ENCODE results near the gene HDX. TPM values are rescaled to one million over a fixed set of nuclear protein-coding genes. Genes with fewer than 3 reads are reported as not detected.
A peak's percentile ranks its signal among the peaks of the same experiment; 100 is the strongest.
"Not testable (repeated sequence)": the region's sequence is repeated elsewhere in the genome, so short reads cannot be mapped to it uniquely, and the experiment has no call there.

HDX gene
- 3.5 and 9.0 TPM in 2 replicates for total RNA-seq (2014; rRNA removed; shearing (Covaris generic))

DNA sequence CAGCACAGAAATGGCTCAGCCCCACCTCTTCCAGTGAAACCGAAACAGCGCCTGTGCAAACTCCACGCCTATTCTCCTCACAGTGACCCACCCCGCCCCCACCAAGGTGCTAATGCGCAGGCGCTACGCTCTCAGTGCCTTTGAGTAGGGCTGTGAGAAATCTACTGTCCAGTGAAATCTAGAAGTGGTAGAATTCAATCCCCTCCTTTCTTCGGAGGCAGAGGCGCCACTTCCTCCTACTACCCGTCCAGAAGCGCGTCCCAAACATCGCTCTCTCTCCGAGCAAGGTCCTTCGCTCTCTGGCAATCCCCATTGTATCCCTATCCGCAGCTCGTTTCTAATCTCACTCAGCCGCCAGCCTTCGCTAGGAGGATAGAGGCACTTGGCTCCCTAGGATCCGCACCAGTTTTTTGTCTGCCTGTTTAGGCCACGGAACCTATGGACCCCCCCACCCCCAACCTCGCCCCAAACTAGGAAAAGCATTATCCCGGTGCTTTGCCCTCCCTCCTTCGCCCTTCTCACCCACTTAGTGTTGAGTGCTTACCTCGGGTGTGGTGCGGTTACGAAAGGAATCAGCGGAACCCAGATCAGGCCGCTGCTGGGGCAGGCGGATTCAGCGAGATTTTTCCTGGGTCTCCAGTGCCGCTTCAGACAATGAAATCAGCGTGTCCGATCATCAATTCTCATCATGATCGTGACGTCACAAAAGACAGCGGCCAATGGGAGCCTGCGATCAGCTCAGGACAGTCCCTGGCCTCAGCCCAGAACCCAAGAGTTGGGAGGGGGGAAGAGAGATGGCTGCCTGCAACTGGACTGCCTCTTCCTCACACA is at the start of gene HDX:
Gene HDX (minus strand): TSS at position 656 of the 831 bp plus-strand sequence. CDS start 27,056 bp downstream, outside the sequence.
- DNase-seq (ENCODE audit: low spot score) = peak; percentile 80

DNA sequence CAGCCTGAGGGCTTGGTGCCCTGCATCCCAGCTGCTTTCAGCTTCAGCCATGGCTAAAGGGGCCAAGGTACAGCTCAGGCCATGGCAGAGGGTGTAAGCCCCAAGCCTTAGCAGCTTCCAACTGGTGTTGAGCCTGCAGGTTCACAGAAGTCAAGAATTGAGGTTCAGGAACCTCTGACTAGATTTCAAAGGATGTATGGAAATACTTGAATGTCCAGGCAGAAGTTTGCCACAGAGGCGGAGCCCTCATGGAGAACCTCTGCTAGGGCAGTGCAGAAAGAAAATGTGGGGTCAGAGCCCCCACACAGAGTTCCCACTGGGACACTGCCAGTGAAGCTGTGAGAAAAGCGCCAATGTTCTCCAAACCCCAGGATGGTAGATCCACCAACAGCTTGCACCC is 39.1 kb upstream of the HDX start:
- DNase-seq (ENCODE audit: low spot score) = not testable (repeated sequence)

- DNase-seq (ENCODE audit: low spot score) = not testable (repeated sequence)
These were observed 35.4 kb upstream of the HDX start for GRCh38 chrX:84537627-84538026.

DNA sequence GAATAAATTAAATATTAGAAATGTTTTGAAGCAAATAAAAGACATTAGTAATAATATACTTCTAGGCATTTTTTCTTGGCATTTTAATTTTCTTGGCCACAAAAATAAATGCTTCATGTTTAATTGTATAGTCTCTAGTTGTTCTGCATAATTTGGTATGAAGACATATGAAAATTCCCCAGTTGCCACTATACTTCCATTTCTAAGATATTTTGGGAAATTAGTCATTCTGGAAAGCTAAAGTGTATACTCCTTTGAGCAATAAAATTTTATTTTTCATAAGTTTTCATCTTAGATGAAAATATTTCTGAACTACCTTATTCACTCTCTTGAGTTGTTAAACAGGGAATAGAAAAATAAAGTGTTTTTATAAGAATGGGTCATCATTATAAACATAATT is 13.8 kb downstream of the HDX start:
- no peak for DNase-seq (ENCODE audit: low spot score)

DNA sequence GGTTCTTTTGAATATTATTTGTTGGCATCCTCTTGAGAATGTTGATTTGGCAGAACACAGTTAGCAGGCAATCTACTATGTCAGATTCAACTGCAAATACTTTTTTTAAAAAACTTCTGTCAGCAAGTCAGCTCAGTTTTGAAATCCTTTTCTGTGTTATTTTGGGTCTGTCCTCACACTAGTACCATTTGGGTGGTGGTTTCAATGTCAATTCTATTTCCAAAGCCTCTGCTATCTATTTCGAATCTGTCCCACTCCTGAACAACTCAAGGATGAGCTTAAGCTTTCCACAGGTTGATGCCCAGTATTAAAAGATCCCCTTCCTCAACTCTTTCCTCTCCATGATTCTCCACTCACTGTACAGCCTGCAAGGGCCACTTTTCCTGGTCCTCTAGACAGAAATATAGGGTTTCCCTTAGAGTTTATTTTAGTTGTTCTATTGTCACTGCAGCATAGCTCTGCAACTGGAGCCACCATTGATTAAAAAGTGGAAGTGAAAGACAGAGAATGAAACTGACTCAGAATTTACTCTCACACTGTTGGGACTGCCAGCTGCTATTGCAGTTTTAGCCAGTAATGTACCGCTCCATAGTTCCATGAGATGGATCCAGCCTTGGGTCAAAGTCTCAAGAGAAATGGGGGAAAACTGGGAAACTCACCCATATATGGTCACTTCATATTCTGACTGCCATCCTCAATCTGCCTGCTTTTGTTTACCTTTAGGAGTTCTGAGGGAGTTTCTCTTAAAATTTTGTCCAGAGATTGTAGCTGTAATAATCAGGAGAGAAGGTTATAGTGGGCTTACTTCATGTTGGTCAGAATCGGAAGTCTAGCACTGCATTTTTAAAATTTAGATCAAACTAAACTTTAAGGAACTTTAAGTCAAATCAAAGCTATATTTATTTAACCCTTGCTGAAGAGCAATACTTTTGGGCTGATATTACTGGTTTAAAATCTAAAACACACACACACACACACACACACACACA is 14.6 kb downstream of the HDX start:
- no peak for DNase-seq (ENCODE audit: low spot score)

GRCh38 chrX:84479086-84479485 is 23.2 kb downstream of the HDX start:
- no peak for DNase-seq (ENCODE audit: low spot score)

DNA sequence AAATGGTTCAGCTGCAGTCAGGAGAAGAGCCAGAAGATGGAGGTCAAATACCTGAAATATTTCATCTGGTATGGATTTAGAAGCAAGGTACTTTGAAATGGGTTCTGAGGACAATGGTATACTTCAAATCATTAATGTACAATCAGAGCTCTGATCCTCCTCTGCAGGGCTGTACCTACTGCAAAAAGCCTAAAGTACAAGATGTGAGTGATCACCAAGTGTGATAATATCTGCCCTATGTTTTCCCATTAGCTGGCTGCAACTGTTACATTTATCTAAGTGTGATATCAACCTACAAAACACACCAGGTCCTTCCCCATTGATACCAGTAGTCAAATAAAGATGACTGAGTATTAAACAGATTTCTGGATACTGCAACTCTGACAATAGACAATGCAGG is 25.1 kb downstream of the HDX start:
- DNase-seq (ENCODE audit: low spot score) = no peak

DNA sequence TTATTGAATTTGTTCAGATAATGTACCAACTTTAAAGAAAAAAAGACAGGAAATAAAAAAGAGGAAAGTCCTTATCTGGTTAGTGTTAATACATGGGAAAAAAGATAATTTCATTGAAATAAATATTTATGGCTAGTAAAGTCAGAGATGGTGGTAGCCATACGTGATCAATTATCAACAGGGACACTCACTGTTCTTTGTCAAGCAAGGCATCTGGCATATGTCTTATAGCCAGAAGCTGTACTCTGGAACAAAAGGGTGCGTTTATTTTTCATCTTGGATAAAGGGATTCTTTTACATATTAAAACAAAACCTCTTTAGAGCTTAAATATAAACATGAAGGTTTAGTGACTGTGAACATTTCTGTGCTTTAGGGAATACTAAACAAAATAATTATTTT is 26.7 kb downstream of the HDX start:
- DNase-seq (ENCODE audit: low spot score) = no peak

DNA sequence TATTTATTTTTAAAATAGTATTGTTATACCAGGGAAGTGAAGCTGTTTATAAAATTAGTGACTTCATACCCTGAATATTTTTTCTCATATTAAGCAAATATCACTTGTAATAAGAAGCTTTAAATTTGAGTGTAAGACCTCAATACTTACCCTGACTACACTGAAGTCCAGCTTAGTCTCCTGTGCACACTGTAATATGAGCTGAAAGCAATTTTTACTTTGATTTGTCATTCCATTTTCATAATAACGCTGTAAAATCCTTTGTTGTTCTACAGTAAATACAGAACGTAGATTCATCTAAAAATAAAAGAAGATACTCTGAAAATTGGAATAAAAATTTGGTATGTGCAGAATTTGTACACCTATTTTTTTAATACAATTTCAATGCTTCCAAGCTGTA is 27.2 kb downstream of the HDX start:
- no peak for DNase-seq (ENCODE audit: low spot score)

DNA sequence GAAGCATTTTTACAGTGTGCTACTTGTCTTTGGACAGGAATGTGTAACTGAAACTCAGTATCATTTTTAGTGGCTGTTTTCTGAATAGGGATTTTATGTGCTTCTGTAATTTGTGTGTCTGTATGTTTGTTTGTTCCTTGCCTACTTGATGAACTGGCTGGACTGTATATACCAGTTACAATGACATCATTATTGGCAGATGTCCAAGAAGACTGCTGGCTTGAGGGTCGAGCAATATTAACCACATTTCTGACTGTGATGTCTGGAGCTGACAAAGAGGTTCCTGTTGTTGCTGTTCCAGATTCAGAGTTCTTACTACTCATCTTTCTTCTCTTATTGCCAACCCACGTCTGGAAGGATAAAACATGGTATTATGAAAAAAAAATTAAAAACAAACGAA is 33.0 kb downstream of the HDX start:
- peak; percentile 11 for DNase-seq (ENCODE audit: low spot score)

DNA sequence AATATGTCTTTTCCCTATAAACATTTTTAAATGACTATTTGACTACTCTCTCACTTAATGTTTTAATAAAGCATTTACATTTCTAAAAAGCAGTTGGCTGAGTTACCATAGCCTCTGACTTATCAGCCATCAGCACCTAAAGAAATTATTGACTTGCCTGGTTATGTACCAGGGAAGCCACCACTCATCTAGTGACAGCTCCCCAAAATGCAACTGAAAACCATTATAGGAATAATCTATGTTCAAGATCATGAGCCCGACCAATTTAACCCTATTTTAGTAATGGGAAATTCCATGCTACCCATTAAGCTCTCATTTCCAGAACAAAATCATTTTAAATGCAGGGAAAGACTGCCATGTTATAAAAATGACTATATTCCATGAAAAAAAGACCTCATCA is 34.4 kb downstream of the HDX start:
- no peak for DNase-seq (ENCODE audit: low spot score)

DNA sequence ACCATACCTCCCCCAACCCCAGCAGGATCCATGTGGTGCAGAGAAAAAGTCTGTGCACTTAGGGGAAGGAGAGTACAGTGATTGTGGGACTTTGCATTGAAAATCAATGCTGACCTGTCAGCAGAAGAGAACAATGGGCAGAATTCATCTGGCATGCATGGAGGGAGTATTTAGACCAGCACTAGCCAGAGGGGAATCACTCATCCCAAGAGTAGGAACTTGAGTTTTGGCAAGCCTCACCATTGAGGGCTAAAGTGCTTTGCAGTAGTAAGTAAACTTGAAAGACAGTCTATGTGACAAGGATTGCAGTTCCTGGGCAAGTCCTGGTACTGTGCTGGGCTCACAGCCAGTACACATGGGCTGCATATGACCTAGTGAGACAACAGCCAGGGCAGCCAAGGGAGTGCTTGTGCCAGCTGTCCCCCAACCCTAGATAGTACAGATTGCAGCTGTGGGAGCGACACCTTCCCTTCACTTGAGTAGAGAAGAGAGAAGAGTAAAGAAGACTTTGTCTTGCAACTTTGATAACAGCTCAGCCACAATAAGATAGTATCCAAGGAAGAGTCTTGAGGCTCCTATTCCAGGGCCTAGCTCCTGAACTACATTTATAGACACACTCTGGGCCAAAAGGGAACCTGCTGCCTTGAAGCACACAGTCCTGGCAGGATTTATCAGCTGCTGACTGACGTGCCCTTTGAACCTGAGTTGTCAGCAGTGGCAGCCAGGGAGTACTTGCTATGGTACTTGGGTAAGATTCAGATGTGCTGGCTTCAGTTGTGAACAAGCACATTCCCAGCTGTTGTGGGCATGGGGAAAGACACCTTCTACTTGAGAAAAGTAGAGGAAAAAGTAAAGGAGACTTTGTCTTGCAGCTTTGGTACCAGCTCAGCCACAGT is 48.7 kb downstream of the HDX start:
- DNase-seq (ENCODE audit: low spot score) = no peak

DNA sequence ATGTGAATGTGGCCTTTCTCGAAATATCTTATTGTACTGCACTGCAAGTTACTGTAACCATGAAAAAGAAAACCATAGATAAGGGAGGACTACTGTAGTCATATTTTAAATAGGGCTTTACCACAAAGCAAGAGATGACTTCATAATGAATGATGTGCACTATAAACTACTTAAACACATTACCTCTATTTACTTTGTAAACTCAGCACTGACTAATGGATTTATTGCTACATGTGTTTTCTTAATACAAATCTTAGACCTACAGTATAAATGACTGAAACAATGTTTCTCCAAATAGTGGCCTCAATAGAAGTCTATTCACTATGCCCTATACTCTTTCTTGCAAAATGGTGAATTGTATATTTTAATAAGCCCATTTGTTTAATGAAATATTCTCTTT is 61.1 kb downstream of the HDX start:
- DNase-seq (ENCODE audit: low spot score) = peak; percentile 39

DNA sequence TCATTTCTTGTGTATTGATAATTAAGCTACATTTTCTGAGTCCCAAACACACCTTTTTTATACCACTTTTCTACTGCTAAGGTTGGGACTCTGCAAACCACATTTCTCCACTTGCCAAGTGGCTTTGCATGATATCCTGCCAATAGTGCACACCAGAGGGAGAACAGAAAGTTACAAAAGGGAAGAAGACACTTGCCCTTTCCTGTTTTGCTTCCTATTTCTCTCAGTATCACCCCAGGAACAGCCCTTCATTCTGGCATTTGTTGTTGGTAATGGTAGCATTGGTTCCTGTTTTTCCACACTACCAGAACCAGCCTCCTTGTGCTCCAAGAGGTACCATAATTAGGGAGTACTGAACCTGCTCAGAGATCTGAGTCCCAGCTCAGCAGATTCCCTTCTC is 87.1 kb downstream of the HDX start:
- no peak for DNase-seq (ENCODE audit: low spot score)

- DNase-seq (ENCODE audit: low spot score) = no peak
These were observed 138.6 kb downstream of the HDX start for GRCh38 chrX:84363663-84364062.

GRCh38 chrX:84363051-84363450 is 139.2 kb downstream of the HDX start:
- DNase-seq (ENCODE audit: low spot score) = no peak

- DNase-seq (ENCODE audit: low spot score) = no peak
These were observed 139.9 kb downstream of the HDX start for GRCh38 chrX:84362184-84362838.

DNA sequence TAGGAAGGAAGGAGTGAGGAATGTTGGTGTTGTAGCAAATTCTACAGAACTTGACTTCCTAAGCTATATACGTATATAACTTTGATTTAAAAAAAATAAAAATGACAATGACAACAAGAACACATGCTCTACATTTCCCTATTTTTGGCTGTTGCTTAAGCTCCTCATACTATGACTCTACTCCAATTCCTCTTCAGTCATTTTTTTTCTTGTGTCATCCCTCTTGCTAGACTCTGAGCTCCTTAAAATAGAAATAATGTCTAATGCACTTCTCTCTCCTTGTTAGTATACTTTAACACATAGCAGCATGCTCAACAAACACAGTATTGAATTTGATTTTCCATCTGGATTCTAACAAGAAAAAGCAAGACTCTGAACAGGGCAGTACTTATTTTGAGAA is 144.0 kb downstream of the HDX start:
- no peak for DNase-seq (ENCODE audit: low spot score)

GRCh38 chrX:84357296-84357695 is 145.0 kb downstream of the HDX start:
- DNase-seq (ENCODE audit: low spot score) = no peak

DNA sequence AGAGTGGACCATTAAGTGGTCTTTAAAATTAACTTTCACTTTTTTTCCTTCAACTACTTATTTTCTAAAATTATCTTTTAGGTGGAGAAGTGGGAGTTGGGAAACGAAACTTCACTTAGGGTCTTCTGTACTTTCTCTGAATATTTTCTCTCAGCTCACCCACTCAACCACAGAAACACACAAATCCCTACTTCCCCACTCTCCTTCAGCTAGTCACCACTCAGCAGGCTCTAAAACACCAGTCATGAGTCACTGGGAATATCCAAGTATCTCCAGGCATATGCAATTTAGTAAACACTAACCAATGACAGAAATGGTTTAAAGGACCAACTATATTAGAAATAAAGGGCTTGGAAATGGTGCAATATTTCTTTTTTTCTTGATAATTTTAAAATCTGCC is 161.3 kb downstream of the HDX start:
- DNase-seq (ENCODE audit: low spot score) = no peak

Measured in A172 (cell line).